Natural killer cell (primary cell): ENCODE data around the gene ANGPTL8. TPM values are rescaled to one million over a fixed set of nuclear protein-coding genes. Genes with fewer than 3 reads are reported as not detected.

Source experiments
- ATAC-seq, 3 donors: fragments of 150-1000 bp in 2 of 3; fragments of 200-7000 bp in 1 of 3; cut with Tn5 transposase; 1 replicate in 1 of 3; 2 replicates in 2 of 3; pipeline ENCODE4 v1.10.0; 2021; ENCODE audit warnings: mild to moderate bottlenecking in 2 of 3, moderate library complexity in 2 of 3
- DNase-seq, 2 donors: peaks; one replicate each; pipeline versions ENCODE4 v3.0.0 to v3.0.0-alpha.2; 2013 to 2021; ENCODE audit warnings: mixed read lengths in 1 of 2
- H3K27ac ChIP-seq: one replicate; pipeline ENCODE4 v1.5.1; 2013; ENCODE audit warnings: mild to moderate bottlenecking, low read length
- H3K27me3 ChIP-seq: one replicate; pipeline ENCODE4 v1.6.1; 2013; ENCODE audit warnings: low read length; ENCODE audit not compliant: control insufficient read depth, insufficient read depth
- H3K36me3 ChIP-seq: one replicate; pipeline ENCODE4 v1.6.1; 2013; ENCODE audit warnings: low read length; ENCODE audit not compliant: control insufficient read depth, insufficient read depth
- H3K4me1 ChIP-seq: one replicate; pipeline ENCODE4 v1.6.1; 2013; ENCODE audit warnings: low read length; ENCODE audit not compliant: control insufficient read depth, insufficient read depth
- H3K4me3 ChIP-seq: one replicate; pipeline ENCODE4 v1.5.1; 2013; ENCODE audit warnings: low read length
- H3K9me3 ChIP-seq: one replicate; pipeline ENCODE4 v1.6.1; 2013; ENCODE audit warnings: low read length; ENCODE audit not compliant: control insufficient read depth, insufficient read depth
- H3K27ac Mint-ChIP-seq, 2 donors: one replicate each; pipeline ENCODE4 v1.8.0; 2022; ENCODE audit warnings: mild to moderate bottlenecking in 2 of 2, mixed read lengths in 2 of 2, moderate library complexity in 1 of 2
- H3K27me3 Mint-ChIP-seq, 2 donors: one replicate each; pipeline ENCODE4 v1.8.0; 2022; ENCODE audit warnings: low read depth in 2 of 2, mixed read lengths in 2 of 2
- H3K36me3 Mint-ChIP-seq: one replicate; pipeline ENCODE4 v1.8.0; 2022; ENCODE audit warnings: mixed read lengths
- H3K4me1 Mint-ChIP-seq, 2 donors: one replicate each; pipeline ENCODE4 v1.8.0; 2022; ENCODE audit warnings: mixed read lengths in 2 of 2
- H3K4me3 Mint-ChIP-seq: one replicate; pipeline ENCODE4 v1.8.0; 2022; ENCODE audit warnings: mild to moderate bottlenecking, moderate library complexity, mixed read lengths
- H3K9me3 Mint-ChIP-seq, 2 donors: one replicate each; pipeline ENCODE4 v1.8.0; 2022; ENCODE audit warnings: mixed read lengths in 2 of 2
- WGBS: methylation state at CpG from one replicate; pipeline ENCODE4 v1.1.7; 2013; ENCODE audit warnings: missing lambda C conversion rate; ENCODE audit not compliant: insufficient coverage; 5-methylcytosine and 5-hydroxymethylcytosine counted together
- intact Hi-C: fragments of 100-400 bp; cut with micrococcal nuclease; formaldehyde crosslinking; loops from one replicate; pipeline ENCODE4 v1.14.2; 2022
- total RNA-seq, 4 donors: library from RNA; stranded (reverse); fragments of 120-200 nt in 1 of 4; gene quantifications; one replicate each; pipeline versions ENCODE4 v1.2.3 to v1.2.4, GENCODE V29; 2013 to 2022
- TF ChIP-seq, protein P1 (sequence below): fragments of 200-600 bp; IDR thresholded peaks from one replicate; pipeline ENCODE4 v1.8.0; 2022; ENCODE audit warnings: antibody characterized with exemption

ANGPTL8 gene
- total RNA-seq, 3 donors from 2014 or later (not counting 1 experiment from before 2014, with no cell fraction given): not detected

GRCh38 chr19:11291415-11291814, 52.0 kb downstream of the ANGPTL8 start:
- no peak overlapping the region for H3K27ac Mint-ChIP-seq
- no peak overlapping the region for H3K4me3 Mint-ChIP-seq
- no peaks in the 10 kb centered on the region for H3K9me3 Mint-ChIP-seq
- DNase-seq (no peak), ATAC-seq (no peak)
- H3K27me3 ChIP-seq: no peaks in the 10 kb centered on the region
- peaks cover 0 to 10% of the 10 kb centered on the region in 2 donors for H3K4me1 Mint-ChIP-seq
- H3K9me3 ChIP-seq: no peaks in the 10 kb centered on the region
- TF ChIP-seq, protein P1, sequence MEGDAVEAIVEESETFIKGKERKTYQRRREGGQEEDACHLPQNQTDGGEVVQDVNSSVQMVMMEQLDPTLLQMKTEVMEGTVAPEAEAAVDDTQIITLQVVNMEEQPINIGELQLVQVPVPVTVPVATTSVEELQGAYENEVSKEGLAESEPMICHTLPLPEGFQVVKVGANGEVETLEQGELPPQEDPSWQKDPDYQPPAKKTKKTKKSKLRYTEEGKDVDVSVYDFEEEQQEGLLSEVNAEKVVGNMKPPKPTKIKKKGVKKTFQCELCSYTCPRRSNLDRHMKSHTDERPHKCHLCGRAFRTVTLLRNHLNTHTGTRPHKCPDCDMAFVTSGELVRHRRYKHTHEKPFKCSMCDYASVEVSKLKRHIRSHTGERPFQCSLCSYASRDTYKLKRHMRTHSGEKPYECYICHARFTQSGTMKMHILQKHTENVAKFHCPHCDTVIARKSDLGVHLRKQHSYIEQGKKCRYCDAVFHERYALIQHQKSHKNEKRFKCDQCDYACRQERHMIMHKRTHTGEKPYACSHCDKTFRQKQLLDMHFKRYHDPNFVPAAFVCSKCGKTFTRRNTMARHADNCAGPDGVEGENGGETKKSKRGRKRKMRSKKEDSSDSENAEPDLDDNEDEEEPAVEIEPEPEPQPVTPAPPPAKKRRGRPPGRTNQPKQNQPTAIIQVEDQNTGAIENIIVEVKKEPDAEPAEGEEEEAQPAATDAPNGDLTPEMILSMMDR: no peak
- 90% methylated on average over 7 of the region's 7 CpGs for WGBS
- no peaks in the 10 kb centered on the region for H3K36me3 Mint-ChIP-seq
- intact Hi-C loops: loop anchor here (5.0 kb wide), 2 partner anchors 156 to 296 kb away; no protein-coding TSS in a partner anchor
- H3K4me3 ChIP-seq: no peak overlapping the region
- peaks cover 10% of the 10 kb centered on the region for H3K4me1 ChIP-seq
- no peaks in the 10 kb centered on the region for H3K36me3 ChIP-seq
- peaks cover 14 to 19% of the 10 kb centered on the region in 2 donors for H3K27me3 Mint-ChIP-seq
- H3K27ac ChIP-seq: no peak overlapping the region

Other genes with a start within 250 kb of the ANGPTL8 start
- gene LDLR, start 150.2 kb upstream of the ANGPTL8 start, total RNA-seq: 100 to 1,000 TPM in 2 of 3 donors, 10 to 100 TPM in 1; 84.7 to 172 (median 112) TPM
- gene SPC24, start 83.8 kb upstream of the ANGPTL8 start, total RNA-seq: 1 to 10 TPM; 1.7 to 6.1 (median 4.1) TPM
- gene KANK2, start 42.1 kb upstream of the ANGPTL8 start, total RNA-seq: 1 to 10 TPM in 1 of 3 donors, under 1 TPM in 2; 0.82 to 1.3 (median 0.85) TPM
- 1 to 10 TPM in 1 of 3 donors, under 1 TPM in 2; 0.82 to 2.3 (median 0.86) TPM for gene DOCK6, start 22.9 kb downstream of the ANGPTL8 start, total RNA-seq
- not detected for gene TSPAN16, start 56.5 kb downstream of the ANGPTL8 start, total RNA-seq
- gene RAB3D, start 100.0 kb downstream of the ANGPTL8 start, total RNA-seq: 10 to 100 TPM; 14.3 to 20.0 (median 15.7) TPM
- gene TMEM205, start 106.6 kb downstream of the ANGPTL8 start, total RNA-seq: 10 to 100 TPM; 25.0 to 29.9 (median 29.5) TPM
- 10 to 100 TPM; 86.9 to 94.9 (median 91.8) TPM for gene CCDC159, start 106.9 kb downstream of the ANGPTL8 start, total RNA-seq
- 10 to 100 TPM; 13.3 to 21.1 (median 16.1) TPM for gene PLPPR2, start 115.8 kb downstream of the ANGPTL8 start, total RNA-seq
- 1 to 10 TPM; 2.1 to 2.9 (median 2.8) TPM for gene SWSAP1, start 135.0 kb downstream of the ANGPTL8 start, total RNA-seq
- gene EPOR, start 144.7 kb downstream of the ANGPTL8 start, total RNA-seq: 10 to 100 TPM in 2 of 3 donors, 1 to 10 TPM in 1; 7.6 to 10.7 (median 10.3) TPM
- under 1 TPM in 1 of 3 donors, not detected in 2; 0.48 TPM for gene RGL3, start 179.7 kb downstream of the ANGPTL8 start, total RNA-seq
- gene ODAD3, start 195.5 kb downstream of the ANGPTL8 start, total RNA-seq: not detected
- 100 to 1,000 TPM; 320 to 367 (median 327) TPM for gene PRKCSH, start 196.0 kb downstream of the ANGPTL8 start, total RNA-seq
- not detected for gene ELAVL3, start 241.4 kb downstream of the ANGPTL8 start, total RNA-seq